Fibroblast of pulmonary artery (primary cell): Measurements from ENCODE around the gene ZC3H7A.

Experiments
- DNase-seq: peaks from one replicate; pipeline ENCODE4 v3.0.0-alpha.2; 2010; ENCODE audit warnings: low read depth
- H3K4me3 ChIP-seq: replicated peaks from 2 replicates; pipeline ENCODE4 v1.5.1; 2011; ENCODE audit warnings: low read depth, mild to moderate bottlenecking, control low read depth, low read length, moderate library complexity
- TF ChIP-seq, protein P1 (sequence below): IDR thresholded peaks from 2 replicates; pipeline ENCODE4 v1.5.1; 2011; ENCODE audit warnings: mild to moderate bottlenecking, control low read depth, low read length, inconsistent platforms; ENCODE audit errors: missing control alignments

ZC3H7A gene

DNA sequence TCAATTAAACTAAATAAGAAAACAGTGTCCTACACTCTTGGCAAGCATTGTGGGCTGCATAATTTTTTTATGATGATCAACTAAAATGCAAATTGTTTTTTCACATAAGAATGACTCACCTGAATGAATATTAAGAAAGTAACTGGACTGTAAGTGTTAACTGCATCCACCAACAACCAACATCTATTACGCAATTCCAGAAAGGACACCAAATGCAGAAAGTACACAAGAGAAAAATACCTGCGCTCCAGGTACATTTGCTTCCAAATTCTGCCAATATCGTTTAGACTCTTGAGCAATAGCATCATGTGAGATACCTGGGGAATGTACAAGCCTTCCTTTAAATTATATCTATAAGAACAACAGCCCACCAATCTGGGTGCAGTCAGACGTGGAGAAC lies 34.6 kb downstream of the ZC3H7A start:
- DNase-seq: no peak
- TF ChIP-seq, protein P1, sequence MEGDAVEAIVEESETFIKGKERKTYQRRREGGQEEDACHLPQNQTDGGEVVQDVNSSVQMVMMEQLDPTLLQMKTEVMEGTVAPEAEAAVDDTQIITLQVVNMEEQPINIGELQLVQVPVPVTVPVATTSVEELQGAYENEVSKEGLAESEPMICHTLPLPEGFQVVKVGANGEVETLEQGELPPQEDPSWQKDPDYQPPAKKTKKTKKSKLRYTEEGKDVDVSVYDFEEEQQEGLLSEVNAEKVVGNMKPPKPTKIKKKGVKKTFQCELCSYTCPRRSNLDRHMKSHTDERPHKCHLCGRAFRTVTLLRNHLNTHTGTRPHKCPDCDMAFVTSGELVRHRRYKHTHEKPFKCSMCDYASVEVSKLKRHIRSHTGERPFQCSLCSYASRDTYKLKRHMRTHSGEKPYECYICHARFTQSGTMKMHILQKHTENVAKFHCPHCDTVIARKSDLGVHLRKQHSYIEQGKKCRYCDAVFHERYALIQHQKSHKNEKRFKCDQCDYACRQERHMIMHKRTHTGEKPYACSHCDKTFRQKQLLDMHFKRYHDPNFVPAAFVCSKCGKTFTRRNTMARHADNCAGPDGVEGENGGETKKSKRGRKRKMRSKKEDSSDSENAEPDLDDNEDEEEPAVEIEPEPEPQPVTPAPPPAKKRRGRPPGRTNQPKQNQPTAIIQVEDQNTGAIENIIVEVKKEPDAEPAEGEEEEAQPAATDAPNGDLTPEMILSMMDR: no peak
- H3K4me3 ChIP-seq: no peak overlapping the region

DNA sequence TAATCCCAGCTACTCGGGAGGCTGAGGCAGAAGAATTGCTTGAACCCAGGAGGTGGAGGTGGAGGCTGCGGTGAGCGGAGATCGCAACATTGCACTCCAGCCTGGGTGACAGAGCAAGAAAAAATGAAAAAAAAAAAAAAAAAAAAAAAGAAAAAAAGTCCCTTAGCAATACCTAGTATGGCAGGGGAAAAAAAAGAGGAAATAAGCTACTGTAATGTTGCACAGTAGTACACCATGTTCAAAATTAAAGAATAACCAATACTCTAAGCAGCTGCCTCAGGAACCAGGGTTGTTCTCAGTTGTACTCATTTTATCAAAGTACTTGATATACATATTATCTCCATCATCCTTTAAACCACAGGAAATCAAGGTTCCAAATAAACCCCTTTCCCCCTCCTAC lies 37.1 kb downstream of the ZC3H7A start:
- H3K4me3 ChIP-seq: no peak overlapping the region
- TF ChIP-seq, protein P1: no peak
- DNase-seq: no peak

DNA sequence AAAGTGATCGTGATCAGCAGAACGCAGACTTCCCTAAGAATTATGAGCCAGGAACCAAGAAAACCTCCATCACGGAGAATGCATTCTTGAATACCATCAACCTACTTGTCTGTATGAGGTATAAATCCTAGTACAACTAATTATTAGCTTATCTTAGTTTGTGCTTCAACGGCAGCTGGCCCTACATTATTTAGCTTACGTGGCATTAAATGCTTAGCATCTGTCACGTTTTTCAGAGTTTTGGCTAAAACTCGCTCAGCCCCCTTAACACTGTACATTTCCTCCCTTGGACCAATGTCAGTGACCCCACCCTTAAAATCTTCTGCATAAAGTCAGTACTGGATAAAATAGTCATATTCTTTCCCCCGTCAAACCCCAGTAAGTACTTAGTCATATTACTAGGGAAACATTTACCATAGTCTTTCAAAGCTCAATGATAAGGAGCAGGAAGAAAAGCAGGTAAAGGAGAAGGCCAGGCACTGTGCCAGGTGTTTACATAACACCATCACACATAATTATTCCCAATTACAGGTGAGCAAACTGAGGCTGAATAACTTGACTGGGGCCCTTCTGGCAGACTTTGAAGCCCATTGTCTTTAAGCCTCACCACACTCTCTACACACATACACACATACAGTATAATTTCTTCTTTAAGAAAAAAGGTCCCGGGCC lies 37.8 kb downstream of the ZC3H7A start:
- TF ChIP-seq, protein P1: no peak
- no peak for DNase-seq

DNA sequence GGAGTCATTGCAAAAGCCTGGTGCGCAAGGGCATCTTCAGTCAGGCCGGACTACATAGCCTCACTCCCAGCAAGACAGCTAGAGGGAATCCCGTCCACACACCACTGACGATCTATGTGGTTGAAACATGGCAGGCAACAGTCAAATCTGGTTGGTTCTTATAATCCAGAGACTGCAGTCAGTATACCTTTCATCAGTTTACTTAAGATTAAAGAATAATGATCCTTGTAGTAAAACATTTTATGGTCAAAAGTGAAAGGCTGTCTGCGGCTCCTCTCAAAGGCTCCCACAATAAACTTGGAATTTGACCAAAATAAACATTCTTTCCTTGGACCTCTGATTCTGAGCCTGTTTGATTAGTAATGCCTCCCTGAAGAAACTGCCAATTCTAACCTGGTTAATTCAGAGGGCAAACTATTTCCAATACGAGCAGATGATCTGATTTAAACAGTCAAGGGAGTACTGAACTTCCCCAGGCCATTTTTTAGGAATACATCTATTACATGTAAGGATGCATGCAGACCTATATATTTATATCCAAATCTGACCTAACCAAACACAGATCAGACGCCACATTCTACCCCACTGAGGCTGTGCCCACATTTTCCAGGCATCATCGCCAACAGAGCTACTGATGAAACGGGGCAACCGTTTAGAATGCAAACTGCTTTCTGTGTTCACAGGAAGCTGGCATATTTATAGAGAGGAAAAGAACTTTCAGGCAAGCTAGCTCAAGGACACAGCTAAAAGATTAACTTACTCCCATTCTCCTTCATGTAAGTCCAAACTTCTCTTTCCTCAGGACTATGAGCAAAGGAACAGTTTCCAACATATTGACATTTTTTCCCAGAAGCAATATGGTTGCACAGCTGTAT lies 39.1 kb downstream of the ZC3H7A start:
- H3K4me3 ChIP-seq: no peak overlapping the region
- peak; percentile 68 for DNase-seq
- TF ChIP-seq, protein P1: no peak

More for the DNA sequence above, 37.8 kb downstream of the ZC3H7A start:
- no peak overlapping the region for H3K4me3 ChIP-seq

DNA sequence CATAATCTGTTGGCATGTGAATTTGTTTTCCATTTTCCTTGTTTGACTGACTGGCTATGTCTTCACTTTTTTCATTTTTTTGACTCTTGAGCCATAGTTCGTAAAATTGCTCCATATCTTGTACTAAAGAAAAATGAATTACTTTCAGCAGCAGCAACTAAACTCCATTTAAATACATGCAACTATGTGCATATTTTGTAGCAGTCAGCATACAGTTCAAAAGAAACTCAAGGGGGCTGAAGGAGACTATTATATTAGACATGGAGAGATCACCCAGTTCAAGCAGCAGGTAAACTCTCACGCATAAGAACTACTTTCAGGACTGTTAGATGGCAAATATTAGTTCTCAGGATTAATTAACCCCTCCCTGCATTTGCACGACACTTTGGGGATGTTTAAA lies 40.8 kb downstream of the ZC3H7A start:
- H3K4me3 ChIP-seq: no peak overlapping the region
- no peak for DNase-seq
- TF ChIP-seq, protein P1: no peak

DNA sequence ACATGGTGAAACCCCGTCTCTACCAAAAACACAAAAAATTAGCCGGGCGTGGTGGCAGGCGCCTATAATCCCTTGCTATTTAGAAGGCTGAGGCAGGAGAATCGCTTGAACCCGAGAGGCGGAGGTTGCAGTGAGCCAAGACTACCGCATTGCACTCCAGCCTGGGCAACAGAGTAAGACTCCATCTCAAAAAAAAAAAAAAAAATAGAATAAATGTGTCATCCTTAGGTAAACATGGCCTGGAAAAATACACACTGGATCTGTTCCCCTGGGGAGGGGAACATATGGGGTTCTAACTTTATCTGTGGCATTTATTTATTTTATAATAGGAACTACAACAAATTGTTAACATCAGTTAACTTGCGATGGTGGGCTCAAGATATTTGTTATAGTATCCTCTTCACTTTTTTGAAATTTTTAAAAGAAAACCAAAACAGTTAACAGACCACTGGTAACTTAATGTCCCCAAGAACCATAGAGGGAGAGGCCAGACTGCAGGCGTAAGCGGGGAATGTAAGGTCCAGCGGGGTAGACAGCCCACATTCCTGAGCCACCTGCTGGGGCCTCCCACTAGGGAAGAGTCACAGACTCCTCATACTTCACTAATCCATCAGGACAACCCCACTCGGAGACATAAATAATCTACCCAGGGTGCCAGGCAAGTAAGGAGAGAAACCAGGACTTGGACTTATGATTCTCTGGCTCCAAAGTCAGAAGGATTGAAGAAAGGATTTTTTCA lies 41.9 kb downstream of the ZC3H7A start:
- TF ChIP-seq, protein P1: no peak
- no peak overlapping the region for H3K4me3 ChIP-seq
- DNase-seq: no peak
